Skin epidermis (tissue), 12 donors: ENCODE results near the gene FILIP1L.
A peak's percentile ranks its signal among the peaks of the same experiment; 100 is the strongest.

Experiments
- H3K27ac ChIP-seq, 21 experiments: fragments of 200-600 bp; sonication (generic) in 11 of 21; one replicate each; pipeline ENCODE4 v1.5.0; 2020; ENCODE audit warnings: mild to moderate bottlenecking in 3 of 21, inconsistent platforms in 2 of 21, moderate library complexity in 2 of 21
- H3K4me3 ChIP-seq, 7 experiments: fragments of 200-600 bp; sonication (generic) in 2 of 7; one replicate each; pipeline ENCODE4 v1.5.0; 2020; ENCODE audit warnings: inconsistent platforms in 2 of 7, mild to moderate bottlenecking in 2 of 7, moderate library complexity in 1 of 7

The FILIP1L gene

GRCh38 chr3:99817047-99817436, 297.3 kb downstream of the FILIP1L start:
- Histone ChIP-seq H3K27ac (peak overlapping the region in 16 of 21 experiments; percentile 74 to 93 (median 91)), H3K4me3 (peak overlapping the region; percentile 60 to 90 (median 73))

GRCh38 chr3:99810403-99810802, 303.9 kb downstream of the FILIP1L start:
- no peak overlapping the region for H3K27ac ChIP-seq
- no peak overlapping the region for H3K4me3 ChIP-seq

GRCh38 chr3:99809565-99809964, 304.7 kb downstream of the FILIP1L start:
- no peak overlapping the region for H3K4me3 ChIP-seq
- H3K27ac ChIP-seq = no peak overlapping the region

- H3K4me3 ChIP-seq = no peak overlapping the region
- no peak overlapping the region for H3K27ac ChIP-seq
These were observed 306.0 kb downstream of the FILIP1L start for GRCh38 chr3:99808163-99808794.

GRCh38 chr3:99805160-99805559, 309.1 kb downstream of the FILIP1L start:
- H3K4me3 ChIP-seq = no peak overlapping the region

GRCh38 chr3:99803297-99803696, 311.0 kb downstream of the FILIP1L start:
- H3K27ac ChIP-seq = no peak overlapping the region
- no peak overlapping the region for H3K4me3 ChIP-seq

More at GRCh38 chr3:99805160-99805559, 309.1 kb downstream of the FILIP1L start:
- H3K27ac ChIP-seq = no peak overlapping the region

- Histone ChIP-seq H3K27ac (no peak overlapping the region), H3K4me3 (no peak overlapping the region)
These were observed 314.9 kb downstream of the FILIP1L start for GRCh38 chr3:99799422-99799821.

- Histone ChIP-seq H3K27ac (no peak overlapping the region), H3K4me3 (no peak overlapping the region)
These were observed 318.7 kb downstream of the FILIP1L start for GRCh38 chr3:99795573-99795972.

- Histone ChIP-seq H3K4me3 (no peak overlapping the region), H3K27ac (no peak overlapping the region)
These were observed 319.8 kb downstream of the FILIP1L start for GRCh38 chr3:99794485-99794884.

- H3K4me3 ChIP-seq = no peak overlapping the region
- no peak overlapping the region for H3K27ac ChIP-seq
These were observed 325.1 kb downstream of the FILIP1L start for GRCh38 chr3:99789011-99789721.
